H54 (cell line): ENCODE measurements around the gene MAPKAPK3.

Experiments used
- DNase-seq: peaks from one replicate; pipeline ENCODE4 v3.0.0; 2011; ENCODE audit warnings: low spot score, mixed read lengths; ENCODE audit not compliant: insufficient read length
- FAIRE-seq: peaks from 3 replicates; lab custom pipeline; 2011; peaks lifted over from hg19 to GRCh38; lab: Jason Lieb, UNC
- POLR2A ChIP-seq: IDR thresholded peaks from 2 replicates; pipeline ENCODE4 v1.6.1; 2011; ENCODE audit warnings: low read depth, mild to moderate bottlenecking, low read length

MAPKAPK3 gene

DNA sequence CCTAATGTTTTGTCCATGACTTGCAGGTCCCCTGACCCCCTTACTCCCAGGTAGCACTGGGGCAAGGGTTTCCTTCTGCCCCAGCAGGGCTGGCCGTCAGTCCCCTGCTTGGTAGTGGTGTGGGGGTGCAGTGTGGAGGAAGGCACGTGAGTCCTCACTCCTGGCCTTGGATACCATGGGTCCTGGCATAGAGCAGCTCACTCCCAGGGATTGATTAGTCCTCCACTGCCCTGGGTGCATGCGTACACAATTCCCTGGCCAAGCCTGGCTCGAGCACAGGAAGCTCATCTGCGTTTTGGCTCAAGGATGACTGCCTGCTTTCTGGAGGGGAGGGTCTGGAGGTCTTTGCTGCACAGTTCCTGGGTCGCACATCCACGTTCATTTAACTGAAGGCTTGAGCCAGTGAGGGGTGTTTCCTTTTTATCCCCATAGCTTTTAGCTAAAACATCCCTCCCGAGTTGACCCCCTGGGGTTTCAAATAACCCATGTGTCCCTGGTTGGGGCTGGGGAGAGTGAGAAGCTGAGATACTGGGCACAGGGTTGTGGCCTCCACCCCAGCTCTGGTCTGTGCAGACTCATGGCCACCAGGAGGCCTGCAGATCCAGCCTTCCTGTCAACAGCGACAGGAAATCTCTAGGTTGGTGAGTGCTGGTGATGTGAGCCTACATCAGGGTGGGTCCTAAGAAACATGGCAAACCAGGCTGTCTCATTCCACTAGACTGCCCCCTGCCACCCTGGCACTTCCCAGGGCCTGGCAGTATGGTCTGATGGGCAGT, 36.1 kb upstream of the MAPKAPK3 start:
- no peak for TF ChIP-seq POLR2A
- FAIRE-seq (no peak), DNase-seq (no peak)

DNA sequence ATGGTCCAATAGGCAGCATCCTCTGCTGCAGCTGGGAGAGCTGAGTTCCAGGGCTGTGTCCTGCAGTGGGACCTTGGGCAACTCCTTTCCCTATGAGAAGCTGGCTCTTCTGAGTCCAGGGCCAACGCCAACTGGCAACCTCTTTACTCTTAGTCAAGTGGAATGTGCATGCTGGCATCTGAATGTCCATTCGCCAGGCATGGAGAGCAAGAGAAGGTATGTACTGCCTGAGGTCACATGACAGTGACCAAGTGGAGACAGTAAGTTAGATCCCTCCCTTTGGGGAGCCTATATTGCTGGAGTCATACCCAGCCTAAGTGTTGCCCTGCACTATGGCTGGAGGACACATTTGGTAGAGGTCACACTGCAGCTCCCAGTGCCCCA, 35.5 kb upstream of the MAPKAPK3 start:
- DNase-seq (no peak), FAIRE-seq (no peak)
- no peak for TF ChIP-seq POLR2A

DNA sequence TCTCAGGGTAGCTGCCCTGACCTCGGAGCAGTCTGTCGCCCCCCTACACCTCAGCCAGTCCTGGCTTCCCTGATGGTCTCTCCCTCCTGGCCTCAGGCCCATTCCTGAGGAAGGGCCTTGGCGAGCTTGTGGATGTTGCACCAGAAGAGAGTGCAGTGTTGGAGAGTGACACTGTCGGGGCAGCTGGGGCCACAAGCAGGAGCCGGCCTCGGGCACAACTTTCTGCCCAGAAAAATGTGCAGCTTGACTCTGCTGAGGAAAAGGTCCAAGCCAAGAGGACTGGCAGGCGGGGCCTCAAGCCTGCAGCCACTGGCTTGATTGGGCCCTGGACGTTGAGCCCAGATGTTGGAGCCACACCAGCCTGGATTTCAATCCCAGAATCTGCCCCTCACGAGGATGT, 34.9 kb upstream of the MAPKAPK3 start:
- FAIRE-seq = no peak
- no peak for TF ChIP-seq POLR2A
- DNase-seq = no peak

DNA sequence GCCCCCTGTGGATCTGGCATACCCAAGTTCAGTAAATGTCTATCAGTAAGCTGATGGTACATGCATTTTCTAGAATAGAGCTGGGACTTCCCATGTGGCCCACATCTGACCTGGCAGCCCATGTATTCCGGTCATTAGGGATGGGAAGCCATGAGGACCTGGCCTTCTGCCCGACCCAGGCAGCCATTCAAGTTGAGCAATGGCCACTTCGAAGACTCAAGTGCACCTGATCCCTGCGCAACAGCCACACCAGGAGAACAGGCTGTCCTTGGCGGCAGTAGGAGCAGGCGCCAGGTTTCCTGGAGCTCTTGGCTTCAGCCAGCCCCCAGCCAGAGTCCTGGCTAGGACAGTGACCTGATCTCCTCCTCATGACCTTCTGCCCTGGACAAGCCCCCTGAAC, 33.1 kb upstream of the MAPKAPK3 start:
- DNase-seq = no peak
- FAIRE-seq = no peak

DNA sequence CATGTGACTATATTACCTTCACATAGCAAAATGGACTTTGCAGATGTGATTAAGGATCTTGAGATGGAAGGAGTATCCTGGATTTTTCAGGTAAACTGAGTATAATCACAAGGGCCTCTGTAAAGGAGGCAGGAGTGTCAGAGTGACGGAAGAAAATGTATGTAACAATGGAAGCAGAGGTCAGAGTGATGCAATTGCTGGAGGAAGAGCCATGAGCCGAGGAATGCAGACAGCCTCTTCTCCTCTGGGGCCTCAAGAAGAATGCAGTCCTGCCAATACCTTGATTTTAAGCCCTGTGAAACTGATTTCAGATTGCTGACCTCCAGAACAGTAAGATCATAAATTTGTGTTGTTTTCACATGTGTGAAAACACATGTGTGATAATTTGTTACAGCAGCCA, 32.6 kb upstream of the MAPKAPK3 start:
- no peak for DNase-seq
- TF ChIP-seq POLR2A = no peak
- FAIRE-seq = no peak

More for the DNA sequence above, 33.1 kb upstream of the MAPKAPK3 start:
- no peak for TF ChIP-seq POLR2A

DNA sequence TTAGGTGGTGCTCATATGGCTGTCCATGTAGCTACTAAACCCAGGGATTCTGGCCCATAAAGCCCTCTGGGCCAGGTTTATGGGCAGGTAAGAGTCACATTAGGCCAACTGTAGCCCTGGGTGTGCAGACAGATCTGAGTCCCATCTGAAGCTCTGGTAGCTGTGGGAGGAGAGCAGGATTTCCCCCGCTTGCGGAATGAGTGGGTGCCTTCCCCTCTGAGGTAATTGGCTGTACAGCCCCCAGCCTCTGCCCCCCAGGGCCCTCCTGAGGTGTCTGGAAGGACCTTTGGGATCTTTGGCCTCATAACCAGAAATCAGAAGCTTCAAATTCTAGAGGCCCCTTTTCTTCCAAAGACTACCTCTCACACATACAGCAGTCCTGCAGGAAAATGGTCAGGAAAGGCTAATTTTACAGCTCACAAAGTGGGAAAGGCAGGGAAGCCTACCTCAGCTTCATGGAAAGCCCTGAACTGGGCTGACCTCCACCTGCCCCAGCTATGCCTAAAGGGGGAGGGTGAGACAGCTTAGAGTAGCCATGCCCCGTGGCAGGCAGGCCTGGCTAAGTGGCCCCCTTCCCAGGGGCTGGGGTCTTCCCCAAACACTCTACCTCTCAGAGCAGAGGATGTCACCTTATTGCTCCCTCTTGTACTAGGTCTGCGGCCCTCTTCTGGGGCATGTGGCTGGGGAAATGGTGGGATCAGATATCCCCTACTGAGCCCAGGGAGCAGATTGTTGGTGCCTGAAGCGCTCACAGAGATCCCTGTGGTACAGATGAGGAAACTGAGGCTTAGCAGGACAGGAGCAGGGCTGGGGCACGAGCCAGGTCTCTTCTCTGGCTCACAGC, 30.8 kb upstream of the MAPKAPK3 start:
- FAIRE-seq (no peak), DNase-seq (no peak)
- no peak for TF ChIP-seq POLR2A

DNA sequence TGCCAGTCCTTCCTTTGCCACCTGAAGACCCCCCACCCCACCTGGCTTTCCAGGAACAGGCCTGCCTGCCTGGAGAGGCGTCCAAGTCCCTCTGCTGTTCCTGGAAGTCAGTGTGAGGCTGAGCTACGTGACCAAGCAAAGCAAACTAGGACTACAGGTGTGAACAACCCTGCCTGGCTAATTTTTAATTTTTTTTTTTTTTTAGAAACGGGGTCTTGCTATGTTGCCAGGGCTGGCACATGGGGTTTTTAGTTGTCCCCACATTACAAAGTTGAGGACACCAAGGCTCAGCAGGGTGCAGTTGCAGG, 30.2 kb upstream of the MAPKAPK3 start:
- DNase-seq (no peak), FAIRE-seq (no peak)
- no peak for TF ChIP-seq POLR2A

DNA sequence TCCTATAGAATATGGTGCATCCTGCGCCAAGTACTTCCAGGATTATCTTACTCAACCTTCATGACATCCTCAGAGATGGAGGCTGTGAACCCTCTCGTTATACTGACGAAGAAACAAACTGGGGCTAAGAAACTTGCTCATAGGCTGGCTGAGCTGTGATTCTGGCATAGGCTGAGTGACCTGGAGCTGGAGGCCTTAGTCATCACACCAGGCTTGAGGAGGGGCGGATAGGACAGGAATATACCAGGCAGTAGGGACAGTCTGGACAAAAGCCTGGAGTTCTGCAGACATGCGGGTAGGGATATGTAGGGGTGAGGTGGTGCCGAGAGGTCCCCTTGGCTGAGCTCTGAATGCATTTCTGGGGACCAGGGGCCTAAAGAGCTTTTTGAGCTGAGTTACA, 29.6 kb upstream of the MAPKAPK3 start:
- no peak for FAIRE-seq
- TF ChIP-seq POLR2A = no peak
- DNase-seq = peak; percentile 35

DNA sequence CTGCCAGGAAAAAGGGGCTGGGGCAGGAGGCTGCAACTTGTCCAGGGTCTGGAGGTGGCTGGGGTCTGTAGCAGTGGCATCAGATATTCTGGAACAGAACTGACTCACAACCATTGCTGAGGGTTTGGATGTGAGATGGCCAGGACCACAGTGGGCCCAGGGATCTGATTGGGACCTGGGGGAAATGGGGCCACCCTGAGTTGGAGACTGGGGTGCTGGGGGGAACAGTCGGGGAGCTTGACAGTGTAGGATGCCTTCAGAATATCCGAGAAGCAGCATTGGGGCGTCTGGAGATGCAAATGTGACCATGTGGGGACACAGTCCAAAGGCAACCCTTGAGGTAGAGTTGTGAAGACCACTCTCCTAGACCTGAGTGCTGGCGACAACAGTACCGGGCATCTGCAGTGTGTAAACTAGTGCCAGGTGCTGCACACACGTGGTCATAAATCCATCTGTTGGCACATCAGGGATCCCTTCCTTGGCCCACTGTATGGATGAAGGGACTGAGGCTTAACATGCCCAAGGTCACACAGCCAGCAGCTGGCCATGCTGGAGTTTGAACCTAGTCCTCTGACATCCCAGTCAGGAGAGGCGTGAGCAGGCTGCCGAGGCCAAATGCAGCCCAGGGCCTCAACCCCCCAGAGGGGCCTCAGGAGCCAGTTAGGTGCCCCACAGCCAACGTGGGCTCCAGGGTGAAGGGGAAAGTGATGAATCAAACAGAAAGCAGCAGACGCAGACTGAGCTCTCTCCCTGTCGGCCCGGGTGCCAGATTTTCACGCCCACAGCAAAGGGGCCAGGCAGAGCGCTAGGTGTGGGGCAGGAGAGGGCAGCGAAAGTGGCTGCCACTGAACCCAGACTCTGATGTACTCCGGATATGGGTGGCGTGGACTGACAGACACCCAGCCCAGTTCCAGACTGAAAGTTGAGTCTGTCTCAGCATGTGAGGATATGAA, 28.9 kb upstream of the MAPKAPK3 start:
- DNase-seq = no peak
- TF ChIP-seq POLR2A = no peak
- FAIRE-seq = no peak

DNA sequence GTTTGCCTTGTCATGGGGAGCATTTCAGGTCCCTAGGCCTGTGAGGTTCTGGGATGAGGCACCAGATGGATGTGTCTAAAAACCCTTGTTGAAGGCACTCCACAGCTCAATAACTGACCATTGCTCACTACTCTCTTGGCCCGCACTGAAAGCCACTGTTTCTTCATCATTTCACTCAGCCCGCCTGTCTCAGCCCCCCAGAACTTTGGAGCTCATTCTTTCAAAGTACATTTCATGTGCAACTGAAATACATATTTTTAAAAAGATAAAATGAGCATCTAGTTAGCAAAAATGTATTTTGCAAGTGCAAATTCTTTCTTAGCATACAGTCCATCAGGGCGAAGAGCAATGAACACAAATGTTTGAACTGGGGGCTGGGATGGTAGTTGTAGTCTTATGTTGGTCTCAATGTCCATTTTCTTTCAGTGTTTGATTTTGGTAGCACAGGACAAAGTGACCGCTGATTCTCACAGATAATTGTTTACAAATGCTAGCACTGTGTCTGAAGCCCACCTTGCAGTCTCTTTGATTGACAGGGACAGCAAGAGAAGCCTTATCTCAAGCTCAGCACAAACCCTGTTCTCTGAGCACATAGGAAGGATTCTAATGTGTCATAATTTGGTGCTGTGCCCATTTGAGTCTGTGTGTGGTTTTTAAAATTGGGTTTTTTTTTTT, 28.1 kb upstream of the MAPKAPK3 start:
- no peak for FAIRE-seq
- no peak for DNase-seq

DNA sequence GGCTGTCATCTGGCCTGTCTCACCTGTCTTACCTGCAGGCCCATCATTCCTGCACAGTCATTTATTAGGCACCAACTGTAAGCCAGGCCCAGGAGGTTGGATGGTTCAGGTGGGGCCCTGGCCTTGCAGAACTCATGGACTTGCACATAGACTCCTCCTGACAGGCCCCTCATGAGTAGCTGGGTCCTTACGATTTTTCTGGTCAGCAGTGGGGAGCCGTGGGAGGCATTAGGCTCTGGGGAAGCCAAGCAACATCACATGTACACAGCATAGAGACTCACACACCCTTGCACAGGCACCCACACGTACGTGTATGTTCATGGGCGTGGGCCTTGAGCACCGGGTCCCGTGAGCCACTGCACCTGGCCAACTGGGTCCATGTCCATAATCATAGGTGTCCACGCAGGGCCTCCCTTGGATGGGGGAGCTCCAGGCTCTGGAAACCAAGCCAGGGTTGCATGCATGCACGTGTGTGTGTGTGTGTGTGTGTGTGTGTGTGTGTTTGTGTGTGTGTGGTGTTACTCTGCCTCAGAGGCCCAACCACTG, 25.7 kb upstream of the MAPKAPK3 start:
- DNase-seq (no peak), FAIRE-seq (no peak)
- no peak for TF ChIP-seq POLR2A

More for the DNA sequence above, 28.1 kb upstream of the MAPKAPK3 start:
- no peak for TF ChIP-seq POLR2A

DNA sequence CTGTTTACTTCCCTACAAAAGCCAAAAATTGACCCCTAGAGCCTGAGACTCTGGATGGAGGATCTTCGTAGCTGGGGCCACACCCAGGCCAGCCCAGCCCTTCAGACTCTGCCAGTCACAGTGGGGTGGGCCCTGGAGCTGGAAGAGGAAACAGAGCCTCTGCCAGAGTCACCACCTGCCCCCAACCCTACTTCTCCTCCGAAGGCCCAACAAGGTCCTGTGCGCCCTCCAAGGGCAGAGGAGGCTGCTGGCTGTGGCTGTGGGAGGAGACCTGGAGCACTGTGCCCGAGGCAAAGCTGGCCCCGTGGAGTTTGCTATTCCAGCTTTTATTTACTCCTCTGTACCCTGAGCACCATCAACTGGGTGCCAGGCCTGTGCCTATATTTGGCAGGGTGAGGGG, 24.4 kb upstream of the MAPKAPK3 start:
- no peak for TF ChIP-seq POLR2A
- no peak for FAIRE-seq
- no peak for DNase-seq

DNA sequence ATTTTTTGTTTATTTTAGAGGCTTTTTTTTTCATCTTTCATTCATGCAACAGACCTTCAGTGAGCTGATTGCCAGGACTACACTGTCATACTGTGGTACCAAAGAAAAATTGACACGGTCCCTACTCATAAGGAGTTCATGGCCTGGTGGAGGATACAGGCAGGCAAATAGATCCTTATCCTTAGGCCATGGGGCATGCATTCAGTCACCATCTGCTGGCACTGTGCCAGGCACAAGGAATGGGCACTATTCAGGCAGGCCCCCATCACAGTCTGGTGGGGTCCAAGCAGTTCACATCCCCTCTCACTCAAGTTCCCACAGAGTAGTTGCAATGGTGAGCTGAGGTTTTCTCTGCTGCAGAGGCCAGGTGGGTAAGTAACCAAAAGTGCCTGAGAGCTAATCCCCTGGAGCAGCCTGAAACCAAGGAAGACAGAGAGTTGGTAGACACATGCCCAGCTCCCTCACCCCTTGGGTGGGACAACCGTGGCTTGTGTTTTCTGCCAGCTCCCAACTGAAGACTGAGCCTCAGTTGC, 22.6 kb upstream of the MAPKAPK3 start:
- no peak for TF ChIP-seq POLR2A
- DNase-seq (no peak), FAIRE-seq (no peak)
